GM19035 (cell line): Measurements from ENCODE around the gene RDH16.
A peak's percentile ranks its signal among the peaks of the same experiment; 100 is the strongest.
"Not testable (repeated sequence)": the region's sequence is repeated elsewhere in the genome, so short reads cannot be mapped to it uniquely, and the experiment has no call there.

Experiments
- ATAC-seq: cut with Tn5 transposase; IDR thresholded peaks from one replicate; pipeline ENCODE4 v1.9.1; 2021; ENCODE audit not compliant: unreplicated experiment

RDH16 gene

GRCh38 chr12:56989861-56990610 is 32.6 kb upstream of the RDH16 start:
- ATAC-seq: no peak

GRCh38 chr12:56988207-56988739 is 30.9 kb upstream of the RDH16 start:
- no peak for ATAC-seq

- ATAC-seq: peak; percentile 66
These were observed 30.2 kb upstream of the RDH16 start for GRCh38 chr12:56987551-56988053.

GRCh38 chr12:56987011-56987410 is 29.6 kb upstream of the RDH16 start:
- no peak for ATAC-seq

GRCh38 chr12:56985714-56986113 is 28.3 kb upstream of the RDH16 start:
- not testable (repeated sequence) for ATAC-seq

- no peak for ATAC-seq
These were observed 26.0 kb upstream of the RDH16 start for GRCh38 chr12:56983386-56983785.

- not testable (repeated sequence) for ATAC-seq
These were observed 25.3 kb upstream of the RDH16 start for GRCh38 chr12:56982578-56983236.

GRCh38 chr12:56980941-56981530 is 23.6 kb upstream of the RDH16 start:
- no peak for ATAC-seq

GRCh38 chr12:56980268-56980667 is 22.9 kb upstream of the RDH16 start:
- no peak for ATAC-seq

GRCh38 chr12:56979628-56980027 is 22.2 kb upstream of the RDH16 start:
- ATAC-seq: no peak

GRCh38 chr12:56978397-56979138 is 21.2 kb upstream of the RDH16 start:
- ATAC-seq: no peak

GRCh38 chr12:56977361-56977760 is 20.0 kb upstream of the RDH16 start:
- ATAC-seq: not testable (repeated sequence)

- ATAC-seq: not testable (repeated sequence)
These were observed 16.8 kb upstream of the RDH16 start for GRCh38 chr12:56974224-56974623.

- not testable (repeated sequence) for ATAC-seq
These were observed 11.5 kb upstream of the RDH16 start for GRCh38 chr12:56968910-56969309.

GRCh38 chr12:56965997-56966642 is 8.7 kb upstream of the RDH16 start:
- not testable (repeated sequence) for ATAC-seq

GRCh38 chr12:56965124-56965523 is 7.7 kb upstream of the RDH16 start:
- ATAC-seq: not testable (repeated sequence)

- ATAC-seq: not testable (repeated sequence)
These were observed 6.1 kb upstream of the RDH16 start for GRCh38 chr12:56963557-56963956.

- ATAC-seq: not testable (repeated sequence)
These were observed 4.8 kb upstream of the RDH16 start for GRCh38 chr12:56962247-56962646.

- ATAC-seq: no peak
These were observed 1.0 kb upstream of the RDH16 start for GRCh38 chr12:56958422-56958821.

- ATAC-seq: no peak
These were observed 1.7 kb downstream of the RDH16 start for GRCh38 chr12:56955631-56956256.
